Right atrium auricular region (tissue), 2 donors: ENCODE measurements around the gene UBE2K. TPM values are rescaled to one million over a fixed set of nuclear protein-coding genes. Genes with fewer than 3 reads are reported as not detected.

Experiments
- DNase-seq: peaks from one replicate; pipeline ENCODE4 v3.0.0-alpha.2; 2019; ENCODE audit warnings: low spot score
- H3K27ac ChIP-seq, 2 donors: fragments of 200-600 bp; sonication (generic); 1 replicate in 1 of 2; 2 replicates in 1 of 2; pipeline ENCODE4 v1.5.1; 2016 to 2019
- H3K27me3 ChIP-seq, 2 donors: fragments of 200-600 bp; sonication (generic); one replicate each; pipeline versions ENCODE4 v1.5.1 to v1.6.0; 2017 to 2019
- H3K36me3 ChIP-seq: fragments of 200-600 bp; sonication (generic); one replicate; pipeline ENCODE4 v1.5.1; 2016
- H3K4me1 ChIP-seq, 2 donors: fragments of 200-600 bp; sonication (generic); one replicate each; pipeline versions ENCODE4 v1.5.1 to v1.6.0; 2017 to 2019
- H3K4me3 ChIP-seq, 2 donors: fragments of 200-600 bp; sonication (generic); 1 replicate in 1 of 2; 2 replicates in 1 of 2; pipeline ENCODE4 v1.5.1; 2017 to 2019; ENCODE audit warnings: mild to moderate bottlenecking in 1 of 2, moderate library complexity in 1 of 2
- H3K9me3 ChIP-seq, 2 donors: fragments of 200-600 bp; sonication (generic); one replicate each; pipeline ENCODE4 v1.5.1; 2019
- CTCF ChIP-seq, 2 donors: fragments of 200-600 bp; sonication (generic); IDR thresholded peaks; one replicate each; pipeline ENCODE4 v1.5.1; 2019; ENCODE audit warnings: antibody characterized with exemption in 2 of 2
- total RNA-seq, 2 donors: library from RNA; depleted of rRNA; stranded (reverse); fragments of >200 nt; gene quantifications; one replicate each; pipeline ENCODE4 v1.1.0, GENCODE V29; 2016

The UBE2K gene
- total RNA-seq, 2 donors from 2014 or later, result 16.7 to 23.8 TPM

- peak overlapping the region; percentile 24 to 56 for H3K27ac ChIP-seq
- no peak for TF ChIP-seq CTCF (IDR thresholded peaks at IDR 0.05)
- H3K4me3 ChIP-seq, result no peak overlapping the region
- H3K27me3 ChIP-seq, result no peaks in the 10 kb centered on the region
- peak; percentile 52 for DNase-seq
- H3K9me3 ChIP-seq, result no peaks in the 10 kb centered on the region
- peaks cover 3% of the 10 kb centered on the region for H3K36me3 ChIP-seq
- H3K4me1 ChIP-seq, result peaks cover 0 to 33% of the 10 kb centered on the region in 2 donors
Observed at GRCh38 chr4:39706741-39707511, 9.0 kb downstream of the UBE2K start.

GRCh38 chr4:39710098-39710896, 12.4 kb downstream of the UBE2K start:
- DNase-seq, result peak; percentile 2
- H3K27ac ChIP-seq, result no peak overlapping the region
- peaks cover 0 to 47% of the 10 kb centered on the region in 2 donors for H3K4me1 ChIP-seq

GRCh38 chr4:39712819-39713607, 15.1 kb downstream of the UBE2K start:
- H3K4me3 ChIP-seq, result no peak overlapping the region
- TF ChIP-seq CTCF (IDR thresholded peaks at IDR 0.05), result no peak
- no peaks in the 10 kb centered on the region for H3K9me3 ChIP-seq
- H3K27ac ChIP-seq, result no peak overlapping the region
- peaks cover 0 to 35% of the 10 kb centered on the region in 2 donors for H3K4me1 ChIP-seq
- DNase-seq, result peak; percentile 51
- no peaks in the 10 kb centered on the region for H3K36me3 ChIP-seq
- H3K27me3 ChIP-seq, result no peaks in the 10 kb centered on the region

More at GRCh38 chr4:39710098-39710896, 12.4 kb downstream of the UBE2K start:
- H3K36me3 ChIP-seq, result no peaks in the 10 kb centered on the region
- no peak for TF ChIP-seq CTCF (IDR thresholded peaks at IDR 0.05)
- H3K4me3 ChIP-seq, result no peak overlapping the region
- H3K9me3 ChIP-seq, result no peaks in the 10 kb centered on the region
- H3K27me3 ChIP-seq, result no peaks in the 10 kb centered on the region

GRCh38 chr4:39713691-39714090, 15.8 kb downstream of the UBE2K start:
- Histone ChIP-seq H3K27me3 (no peaks in the 10 kb centered on the region), H3K4me3 (no peak overlapping the region), H3K27ac (no peak overlapping the region), H3K9me3 (no peaks in the 10 kb centered on the region), H3K36me3 (no peaks in the 10 kb centered on the region), H3K4me1 (peaks cover 0 to 33% of the 10 kb centered on the region in 2 donors)
- peak; percentile 58 for DNase-seq
- TF ChIP-seq CTCF (IDR thresholded peaks at IDR 0.05), result no peak

GRCh38 chr4:39714166-39714565, 16.2 kb downstream of the UBE2K start:
- Histone ChIP-seq H3K27me3 (no peaks in the 10 kb centered on the region), H3K36me3 (no peaks in the 10 kb centered on the region), H3K27ac (no peak overlapping the region), H3K4me1 (peaks cover 0 to 28% of the 10 kb centered on the region in 2 donors), H3K9me3 (no peaks in the 10 kb centered on the region), H3K4me3 (no peak overlapping the region)
- DNase-seq, result peak; percentile 54
- no peak for TF ChIP-seq CTCF (IDR thresholded peaks at IDR 0.05)
